Vagina (tissue), 2 donors: ENCODE data around the gene HYDIN.

Experiments used
- CTCF ChIP-seq, 3 experiments: fragments of 450-650 bp in 2 of 3; fragments of 200-600 bp in 1 of 3; sonication (generic) in 1 of 3; IDR thresholded peaks; one replicate each; pipeline ENCODE4 v1.5.1; 2017 to 2019; ENCODE audit warnings: antibody characterized with exemption in 3 of 3, mild to moderate bottlenecking in 2 of 3, moderate library complexity in 2 of 3
- POLR2A ChIP-seq, 2 donors: fragments of 450-650 bp; IDR thresholded peaks; one replicate each; pipeline ENCODE4 v1.6.1; 2017; ENCODE audit warnings: antibody characterized with exemption in 2 of 2, mild to moderate bottlenecking in 2 of 2, moderate library complexity in 2 of 2
- POLR2AphosphoS5 ChIP-seq, 2 donors: sonication (generic); formaldehyde crosslinking; IDR thresholded peaks; one replicate each; pipeline ENCODE4 v1.9.0; 2017; ENCODE audit warnings: antibody characterized with exemption in 2 of 2, mild to moderate bottlenecking in 2 of 2, low read depth in 1 of 2; ENCODE audit not compliant: insufficient read depth in 1 of 2

- TF ChIP-seq CTCF (IDR thresholded peaks at IDR 0.05), result no peak
- TF ChIP-seq POLR2AphosphoS5 (IDR thresholded peaks at IDR 0.05; ENCODE audit: insufficient read depth in 1 of 2, low read depth in 1 of 2), result no peak
- no peak for TF ChIP-seq POLR2A (IDR thresholded peaks at IDR 0.05)
Measured at GRCh38 chr16:70784692-70785555, 445.6 kb downstream of the HYDIN start.
